Measurements from ENCODE around the gene GRM4. TPM values are rescaled to one million over a fixed set of nuclear protein-coding genes. Genes with fewer than 3 reads are reported as not detected.
"Not testable (repeated sequence)": the region's sequence is repeated elsewhere in the genome, so short reads cannot be mapped to it uniquely, and the experiment has no call there.

The GRM4 gene
- total RNA-seq = under 0.01 TPM in 1 of 2 replicates, not detected in the other

DNA sequence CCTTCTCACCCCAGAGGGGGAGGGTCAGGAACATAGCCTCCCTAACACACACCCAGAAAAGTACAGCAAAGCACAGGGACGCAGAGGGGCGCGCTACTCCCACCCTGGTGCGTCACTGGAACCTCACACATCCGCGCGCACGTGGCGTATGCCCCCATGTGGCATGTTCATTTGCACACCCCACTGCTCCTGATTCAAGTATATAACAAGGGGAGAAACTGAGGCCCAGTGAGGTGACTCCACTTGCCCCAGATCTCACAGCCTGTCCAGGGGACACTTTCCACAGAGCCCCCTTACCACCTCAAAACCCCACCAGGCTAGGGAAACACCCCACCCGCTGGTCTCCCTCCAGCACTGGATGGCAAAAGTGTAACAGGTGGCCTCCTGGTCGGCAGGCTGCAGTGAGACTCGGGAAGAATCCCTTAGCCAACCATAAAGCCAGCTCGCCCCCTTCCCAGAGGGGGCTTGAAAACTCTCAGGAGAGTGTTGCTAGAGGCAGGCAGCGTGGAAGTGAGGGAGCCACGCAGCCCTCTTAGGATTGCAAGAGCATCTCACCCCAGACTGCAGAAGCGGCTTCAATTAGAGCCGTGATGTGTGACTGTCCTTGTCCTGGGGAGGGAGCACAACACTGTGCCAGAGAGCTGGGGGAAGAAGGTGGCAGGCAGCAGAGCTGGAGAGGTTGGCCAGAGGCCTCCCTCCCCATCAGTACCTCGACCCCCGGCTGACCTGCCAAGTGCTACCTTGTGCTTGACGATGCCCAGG is at the start of gene GRM4:
Gene GRM4 (minus strand): TSS at position 67 of the 762 bp plus-strand sequence. CDS start 12,591 bp downstream, outside the sequence.
- no peaks in the 10 kb centered on the region for H3K36me3 ChIP-seq (ENCODE audit: control insufficient read depth, insufficient read depth, low read length)
- DNase-seq (ENCODE audit: low read depth) (no peak), FAIRE-seq (no peak)
- H3K27me3 ChIP-seq (ENCODE audit: control insufficient read depth, insufficient read depth, low read length) = peaks cover 23% of the 10 kb centered on the region
- H3K4me3 ChIP-seq (ENCODE audit: low read depth, low read length) = peak within 1 kb of the TSS; percentile 32
- TF ChIP-seq, protein P1, sequence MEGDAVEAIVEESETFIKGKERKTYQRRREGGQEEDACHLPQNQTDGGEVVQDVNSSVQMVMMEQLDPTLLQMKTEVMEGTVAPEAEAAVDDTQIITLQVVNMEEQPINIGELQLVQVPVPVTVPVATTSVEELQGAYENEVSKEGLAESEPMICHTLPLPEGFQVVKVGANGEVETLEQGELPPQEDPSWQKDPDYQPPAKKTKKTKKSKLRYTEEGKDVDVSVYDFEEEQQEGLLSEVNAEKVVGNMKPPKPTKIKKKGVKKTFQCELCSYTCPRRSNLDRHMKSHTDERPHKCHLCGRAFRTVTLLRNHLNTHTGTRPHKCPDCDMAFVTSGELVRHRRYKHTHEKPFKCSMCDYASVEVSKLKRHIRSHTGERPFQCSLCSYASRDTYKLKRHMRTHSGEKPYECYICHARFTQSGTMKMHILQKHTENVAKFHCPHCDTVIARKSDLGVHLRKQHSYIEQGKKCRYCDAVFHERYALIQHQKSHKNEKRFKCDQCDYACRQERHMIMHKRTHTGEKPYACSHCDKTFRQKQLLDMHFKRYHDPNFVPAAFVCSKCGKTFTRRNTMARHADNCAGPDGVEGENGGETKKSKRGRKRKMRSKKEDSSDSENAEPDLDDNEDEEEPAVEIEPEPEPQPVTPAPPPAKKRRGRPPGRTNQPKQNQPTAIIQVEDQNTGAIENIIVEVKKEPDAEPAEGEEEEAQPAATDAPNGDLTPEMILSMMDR (IDR thresholded peaks at IDR 0.05; ENCODE audit: insufficient read depth, low read length, severe bottlenecking) = no peak

DNA sequence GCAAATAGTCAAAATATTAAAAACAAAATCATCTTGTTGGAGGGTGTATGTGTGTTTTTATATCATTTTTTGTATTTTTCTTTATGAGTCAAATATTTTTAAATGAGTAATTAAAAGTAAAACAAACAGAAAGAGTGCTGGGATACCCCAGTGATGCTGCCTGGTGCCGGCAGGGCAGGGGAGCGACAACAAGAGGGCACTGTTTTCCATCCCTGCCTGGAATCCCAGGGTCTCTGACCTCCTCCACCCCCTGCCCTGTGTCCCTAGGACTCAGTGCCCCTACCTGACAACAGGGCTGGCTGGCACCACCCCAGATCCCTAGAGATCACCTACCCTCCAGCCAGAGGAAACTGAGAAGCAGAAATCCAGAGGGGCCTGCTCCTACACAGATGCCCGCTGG is 48.9 kb upstream of the GRM4 start:
- TF ChIP-seq, protein P1 (IDR thresholded peaks at IDR 0.05; ENCODE audit: insufficient read depth, low read length, severe bottlenecking) = no peak
- no peaks in the 10 kb centered on the region for H3K36me3 ChIP-seq (ENCODE audit: control insufficient read depth, insufficient read depth, low read length)
- FAIRE-seq (no peak), DNase-seq (ENCODE audit: low read depth) (no peak)
- no peak overlapping the region for H3K4me3 ChIP-seq (ENCODE audit: low read depth, low read length)
- H3K27me3 ChIP-seq (ENCODE audit: control insufficient read depth, insufficient read depth, low read length) = peaks cover 2% of the 10 kb centered on the region

DNA sequence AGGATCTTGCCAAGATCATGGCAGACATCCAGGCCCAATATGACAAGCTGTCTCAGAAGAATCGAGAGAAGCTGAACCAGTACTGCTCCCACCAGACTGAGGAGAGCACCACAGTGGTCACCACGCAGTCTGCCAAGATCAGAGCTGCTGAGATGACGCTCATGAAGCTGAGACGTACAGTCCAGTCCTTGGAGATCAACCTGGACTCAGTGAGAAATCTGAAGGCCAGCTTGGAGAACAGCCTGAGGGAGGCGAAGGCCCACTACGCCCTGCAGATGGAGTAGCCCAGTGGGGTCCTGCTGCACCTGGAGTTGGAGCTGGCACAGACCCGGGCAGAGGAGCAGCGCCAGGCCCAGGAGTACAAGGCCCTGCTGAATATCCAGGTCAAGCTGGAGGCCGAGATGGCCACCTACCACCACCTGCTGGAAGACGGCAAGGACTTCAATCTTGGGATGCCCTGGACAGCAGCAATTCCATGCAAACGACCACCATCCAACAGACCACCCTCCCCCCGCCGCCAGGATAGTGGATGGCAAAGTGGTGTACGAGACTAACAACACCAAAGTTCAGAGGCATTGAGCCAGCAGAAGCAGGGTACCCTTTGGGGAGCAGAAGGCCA is 44.7 kb upstream of the GRM4 start:
- Histone ChIP-seq H3K4me3 (ENCODE audit: low read depth, low read length) (no peak overlapping the region), H3K36me3 (ENCODE audit: control insufficient read depth, insufficient read depth, low read length) (no peaks in the 10 kb centered on the region), H3K27me3 (ENCODE audit: control insufficient read depth, insufficient read depth, low read length) (no peaks in the 10 kb centered on the region)
- FAIRE-seq (no peak), DNase-seq (ENCODE audit: low read depth) (no peak)
- TF ChIP-seq, protein P1 (IDR thresholded peaks at IDR 0.05; ENCODE audit: insufficient read depth, low read length, severe bottlenecking) = peak; percentile 23

DNA sequence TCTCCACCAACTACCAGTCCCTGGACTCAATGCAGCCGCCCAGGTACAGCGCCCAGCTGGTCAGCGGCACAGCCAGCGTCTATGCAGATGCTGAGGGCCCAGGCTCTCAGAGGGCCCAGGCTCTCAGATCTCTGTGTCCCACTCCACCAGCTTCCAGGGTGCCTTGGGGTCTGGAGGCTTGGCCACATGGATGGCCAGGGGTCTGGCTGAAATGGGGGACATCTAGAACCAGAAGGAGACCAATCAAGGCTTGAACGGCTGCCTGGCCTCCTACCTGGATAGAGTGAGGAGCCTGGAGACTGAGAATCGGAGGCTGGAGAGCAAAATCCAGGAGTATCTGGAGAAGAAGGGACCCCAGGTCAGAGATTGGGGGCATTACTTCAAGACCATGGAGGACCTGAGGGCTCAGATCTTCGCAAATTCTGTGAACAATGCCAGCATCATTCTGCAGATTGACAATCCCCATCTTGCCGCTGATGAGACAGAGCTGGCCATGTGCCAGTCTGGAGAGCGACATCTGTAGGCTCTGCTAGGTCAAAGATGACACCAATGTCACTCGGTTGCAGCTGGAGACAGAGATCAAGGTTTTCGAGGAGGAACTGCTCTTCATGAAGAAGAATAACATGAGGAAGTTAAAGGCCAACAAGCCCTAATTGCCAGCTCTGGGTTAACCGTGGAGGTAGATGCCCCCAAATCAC is 44.1 kb upstream of the GRM4 start:
- TF ChIP-seq, protein P1 (IDR thresholded peaks at IDR 0.05; ENCODE audit: insufficient read depth, low read length, severe bottlenecking) = no peak
- DNase-seq (ENCODE audit: low read depth) (no peak), FAIRE-seq (no peak)
- H3K27me3 ChIP-seq (ENCODE audit: control insufficient read depth, insufficient read depth, low read length) = no peaks in the 10 kb centered on the region
- no peaks in the 10 kb centered on the region for H3K36me3 ChIP-seq (ENCODE audit: control insufficient read depth, insufficient read depth, low read length)
- no peak overlapping the region for H3K4me3 ChIP-seq (ENCODE audit: low read depth, low read length)

DNA sequence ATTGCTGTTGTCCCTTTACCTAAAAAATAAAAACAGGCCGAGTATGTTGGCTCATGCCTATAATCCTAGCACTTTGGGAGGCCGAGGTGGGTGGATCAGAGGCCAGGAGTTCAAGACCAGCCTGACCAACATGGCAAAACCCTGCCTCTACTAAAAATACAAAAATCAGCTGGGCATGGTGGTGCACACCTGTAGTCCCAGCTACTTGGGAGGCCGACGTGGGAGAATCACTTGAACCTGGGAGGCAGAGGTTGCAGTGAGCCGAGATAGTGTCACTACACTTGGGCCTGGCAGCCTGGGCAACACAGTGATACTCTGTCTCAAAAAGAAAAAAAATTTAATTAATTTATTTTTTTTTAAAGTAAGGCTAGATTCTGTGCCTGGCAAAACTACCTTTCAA is 38.8 kb upstream of the GRM4 start:
- not testable (repeated sequence) for DNase-seq (ENCODE audit: low read depth); H3K4me3 ChIP-seq (ENCODE audit: low read depth, low read length); H3K27me3 ChIP-seq (ENCODE audit: control insufficient read depth, insufficient read depth, low read length); H3K36me3 ChIP-seq (ENCODE audit: control insufficient read depth, insufficient read depth, low read length); FAIRE-seq
